NCI-H187 treated with DMSO at 0.1 percent for 48 hours (cell line): ENCODE measurements around the gene PRSS38.

Experiments used
- DNase-seq: peaks from one replicate; lab custom pipeline; 2025; lab: John Stamatoyannopoulos, UW

The PRSS38 gene

GRCh38 chr1:227793948-227794816, 21.3 kb upstream of the PRSS38 start:
- no peak for DNase-seq

- no peak for DNase-seq
These were observed 20.7 kb upstream of the PRSS38 start for GRCh38 chr1:227794817-227795192.

- no peak for DNase-seq
These were observed 19.7 kb upstream of the PRSS38 start for GRCh38 chr1:227795732-227796131.

GRCh38 chr1:227796359-227796915, 19.0 kb upstream of the PRSS38 start:
- no peak for DNase-seq

- DNase-seq: no peak
These were observed 18.3 kb upstream of the PRSS38 start for GRCh38 chr1:227797144-227797543.

GRCh38 chr1:227797625-227798024, 17.9 kb upstream of the PRSS38 start:
- DNase-seq: no peak

- DNase-seq: no peak
These were observed 17.2 kb upstream of the PRSS38 start for GRCh38 chr1:227798078-227798802.

- no peak for DNase-seq
These were observed 15.7 kb upstream of the PRSS38 start for GRCh38 chr1:227799756-227800155.

- no peak for DNase-seq
These were observed 11.5 kb upstream of the PRSS38 start for GRCh38 chr1:227803933-227804332.

GRCh38 chr1:227805606-227806197, 9.8 kb upstream of the PRSS38 start:
- DNase-seq: no peak

GRCh38 chr1:227808566-227808965, 6.9 kb upstream of the PRSS38 start:
- no peak for DNase-seq

- no peak for DNase-seq
These were observed 6.4 kb upstream of the PRSS38 start for GRCh38 chr1:227809026-227809425.

- DNase-seq: no peak
These were observed 1.5 kb upstream of the PRSS38 start for GRCh38 chr1:227813962-227814361.

- DNase-seq: no peak
These were observed 1.4 kb downstream of the PRSS38 start for GRCh38 chr1:227816750-227817446.

- DNase-seq: no peak
These were observed 8.1 kb downstream of the PRSS38 start for GRCh38 chr1:227823537-227823936.

- DNase-seq: no peak
These were observed 8.7 kb downstream of the PRSS38 start for GRCh38 chr1:227824204-227824603.

GRCh38 chr1:227828786-227829185, 13.3 kb downstream of the PRSS38 start:
- no peak for DNase-seq

- no peak for DNase-seq
These were observed 22.7 kb downstream of the PRSS38 start for GRCh38 chr1:227838181-227838580.

GRCh38 chr1:227841096-227841495, 25.6 kb downstream of the PRSS38 start:
- no peak for DNase-seq

GRCh38 chr1:227844320-227845146, 29.1 kb downstream of the PRSS38 start:
- DNase-seq: no peak

GRCh38 chr1:227845147-227845458, 29.6 kb downstream of the PRSS38 start:
- DNase-seq: no peak
